Measurements from ENCODE around the gene PRLR. TPM values are rescaled to one million over a fixed set of nuclear protein-coding genes. Genes with fewer than 3 reads are reported as not detected.

PRLR gene
- total and polyA plus RNA-seq, 9 of the 15 experiments (the other 6 are each of a cell fraction or from before 2014, with no cell fraction given), result 0.02 TPM; not detected in 8

DNA sequence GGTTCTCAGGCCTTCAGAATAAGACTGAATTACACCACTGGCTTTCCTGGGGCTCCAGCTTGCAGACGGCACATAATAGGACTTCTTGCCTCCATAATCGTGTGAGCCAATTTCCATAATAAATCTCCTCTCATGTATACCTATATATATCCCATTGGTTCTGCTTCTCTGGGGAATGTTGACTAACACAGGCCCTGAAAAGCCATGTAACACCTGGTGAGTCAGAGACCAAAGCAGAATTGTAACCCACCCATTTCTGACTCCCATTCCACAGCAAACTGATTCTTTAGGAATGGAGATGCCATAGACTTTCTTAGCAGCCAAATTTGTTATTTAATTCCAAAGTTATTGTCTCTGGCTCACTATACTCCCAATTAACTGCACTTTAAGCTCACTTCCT is 97.1 kb downstream of the PRLR start:
- in situ Hi-C loops (cut with MboI), result no loop called here
- intact Hi-C loops (cut with micrococcal nuclease), result no loop called here
- no peak for DNase-seq (ENCODE audit: extremely low read depth in 1 of 4, low spot score in 3 of 4)
- CTCF ChIA-PET (ENCODE audit: low intra/inter-chr PET ratio), result no interaction called here
- 0% methylated on average over 2 of the region's 2 CpGs for WGBS (ENCODE audit: insufficient coverage, low coverage, missing lambda C conversion rate)
- BruUV-seq (replicated peaks), result no TSS peak
- no peak overlapping the region for H3K4me2 ChIP-seq (ENCODE audit: insufficient read depth, low read length)
- H3K4me1 ChIP-seq (replicated peaks in 1 of 2; ENCODE audit: control insufficient read depth in 2 of 2, insufficient read depth in 2 of 2, low read length in 2 of 2), result no peaks in the 10 kb centered on the region
- peaks cover 0 to 13% of the 10 kb centered on the region in 2 experiments; a peak in 2 of 5 replicates for H3K27me3 ChIP-seq (ENCODE audit: control insufficient read depth in 2 of 2, insufficient read depth in 2 of 2, low read length in 2 of 2)
- POLR2A ChIA-PET, result no interaction called here
- H3K4me3 ChIP-seq, result no peak overlapping the region
- no peaks in the 10 kb centered on the region for H4K20me1 ChIP-seq (replicated peaks; ENCODE audit: control insufficient read depth, insufficient read depth, low read length)
- H3K9ac ChIP-seq (ENCODE audit: insufficient read depth in 1 of 2, low read depth in 2 of 2, low read length in 2 of 2), result no peak overlapping the region
- FAIRE-seq, result no peak
- H3K9me1 ChIP-seq (ENCODE audit: control insufficient read depth, insufficient read depth, low read length), result no peaks in the 10 kb centered on the region
- no peaks in the 10 kb centered on the region for H3K9me3 ChIP-seq (replicated peaks; ENCODE audit: control insufficient read depth, insufficient read depth, low read depth, low read length)
- no peak overlapping the region for H3K27ac ChIP-seq (ENCODE audit: extremely low read depth, low read depth, low read length)
- no peak overlapping the region for H2AFZ ChIP-seq (ENCODE audit: low read depth, low read length)
- ATAC-seq, result no peak
- no peaks in the 10 kb centered on the region for H3K36me3 ChIP-seq (ENCODE audit: control insufficient read depth, insufficient read depth, low read length)
- H3K79me2 ChIP-seq (ENCODE audit: control insufficient read depth, insufficient read depth, low read length), result no peaks in the 10 kb centered on the region
- TF ChIP-seq, protein P1, sequence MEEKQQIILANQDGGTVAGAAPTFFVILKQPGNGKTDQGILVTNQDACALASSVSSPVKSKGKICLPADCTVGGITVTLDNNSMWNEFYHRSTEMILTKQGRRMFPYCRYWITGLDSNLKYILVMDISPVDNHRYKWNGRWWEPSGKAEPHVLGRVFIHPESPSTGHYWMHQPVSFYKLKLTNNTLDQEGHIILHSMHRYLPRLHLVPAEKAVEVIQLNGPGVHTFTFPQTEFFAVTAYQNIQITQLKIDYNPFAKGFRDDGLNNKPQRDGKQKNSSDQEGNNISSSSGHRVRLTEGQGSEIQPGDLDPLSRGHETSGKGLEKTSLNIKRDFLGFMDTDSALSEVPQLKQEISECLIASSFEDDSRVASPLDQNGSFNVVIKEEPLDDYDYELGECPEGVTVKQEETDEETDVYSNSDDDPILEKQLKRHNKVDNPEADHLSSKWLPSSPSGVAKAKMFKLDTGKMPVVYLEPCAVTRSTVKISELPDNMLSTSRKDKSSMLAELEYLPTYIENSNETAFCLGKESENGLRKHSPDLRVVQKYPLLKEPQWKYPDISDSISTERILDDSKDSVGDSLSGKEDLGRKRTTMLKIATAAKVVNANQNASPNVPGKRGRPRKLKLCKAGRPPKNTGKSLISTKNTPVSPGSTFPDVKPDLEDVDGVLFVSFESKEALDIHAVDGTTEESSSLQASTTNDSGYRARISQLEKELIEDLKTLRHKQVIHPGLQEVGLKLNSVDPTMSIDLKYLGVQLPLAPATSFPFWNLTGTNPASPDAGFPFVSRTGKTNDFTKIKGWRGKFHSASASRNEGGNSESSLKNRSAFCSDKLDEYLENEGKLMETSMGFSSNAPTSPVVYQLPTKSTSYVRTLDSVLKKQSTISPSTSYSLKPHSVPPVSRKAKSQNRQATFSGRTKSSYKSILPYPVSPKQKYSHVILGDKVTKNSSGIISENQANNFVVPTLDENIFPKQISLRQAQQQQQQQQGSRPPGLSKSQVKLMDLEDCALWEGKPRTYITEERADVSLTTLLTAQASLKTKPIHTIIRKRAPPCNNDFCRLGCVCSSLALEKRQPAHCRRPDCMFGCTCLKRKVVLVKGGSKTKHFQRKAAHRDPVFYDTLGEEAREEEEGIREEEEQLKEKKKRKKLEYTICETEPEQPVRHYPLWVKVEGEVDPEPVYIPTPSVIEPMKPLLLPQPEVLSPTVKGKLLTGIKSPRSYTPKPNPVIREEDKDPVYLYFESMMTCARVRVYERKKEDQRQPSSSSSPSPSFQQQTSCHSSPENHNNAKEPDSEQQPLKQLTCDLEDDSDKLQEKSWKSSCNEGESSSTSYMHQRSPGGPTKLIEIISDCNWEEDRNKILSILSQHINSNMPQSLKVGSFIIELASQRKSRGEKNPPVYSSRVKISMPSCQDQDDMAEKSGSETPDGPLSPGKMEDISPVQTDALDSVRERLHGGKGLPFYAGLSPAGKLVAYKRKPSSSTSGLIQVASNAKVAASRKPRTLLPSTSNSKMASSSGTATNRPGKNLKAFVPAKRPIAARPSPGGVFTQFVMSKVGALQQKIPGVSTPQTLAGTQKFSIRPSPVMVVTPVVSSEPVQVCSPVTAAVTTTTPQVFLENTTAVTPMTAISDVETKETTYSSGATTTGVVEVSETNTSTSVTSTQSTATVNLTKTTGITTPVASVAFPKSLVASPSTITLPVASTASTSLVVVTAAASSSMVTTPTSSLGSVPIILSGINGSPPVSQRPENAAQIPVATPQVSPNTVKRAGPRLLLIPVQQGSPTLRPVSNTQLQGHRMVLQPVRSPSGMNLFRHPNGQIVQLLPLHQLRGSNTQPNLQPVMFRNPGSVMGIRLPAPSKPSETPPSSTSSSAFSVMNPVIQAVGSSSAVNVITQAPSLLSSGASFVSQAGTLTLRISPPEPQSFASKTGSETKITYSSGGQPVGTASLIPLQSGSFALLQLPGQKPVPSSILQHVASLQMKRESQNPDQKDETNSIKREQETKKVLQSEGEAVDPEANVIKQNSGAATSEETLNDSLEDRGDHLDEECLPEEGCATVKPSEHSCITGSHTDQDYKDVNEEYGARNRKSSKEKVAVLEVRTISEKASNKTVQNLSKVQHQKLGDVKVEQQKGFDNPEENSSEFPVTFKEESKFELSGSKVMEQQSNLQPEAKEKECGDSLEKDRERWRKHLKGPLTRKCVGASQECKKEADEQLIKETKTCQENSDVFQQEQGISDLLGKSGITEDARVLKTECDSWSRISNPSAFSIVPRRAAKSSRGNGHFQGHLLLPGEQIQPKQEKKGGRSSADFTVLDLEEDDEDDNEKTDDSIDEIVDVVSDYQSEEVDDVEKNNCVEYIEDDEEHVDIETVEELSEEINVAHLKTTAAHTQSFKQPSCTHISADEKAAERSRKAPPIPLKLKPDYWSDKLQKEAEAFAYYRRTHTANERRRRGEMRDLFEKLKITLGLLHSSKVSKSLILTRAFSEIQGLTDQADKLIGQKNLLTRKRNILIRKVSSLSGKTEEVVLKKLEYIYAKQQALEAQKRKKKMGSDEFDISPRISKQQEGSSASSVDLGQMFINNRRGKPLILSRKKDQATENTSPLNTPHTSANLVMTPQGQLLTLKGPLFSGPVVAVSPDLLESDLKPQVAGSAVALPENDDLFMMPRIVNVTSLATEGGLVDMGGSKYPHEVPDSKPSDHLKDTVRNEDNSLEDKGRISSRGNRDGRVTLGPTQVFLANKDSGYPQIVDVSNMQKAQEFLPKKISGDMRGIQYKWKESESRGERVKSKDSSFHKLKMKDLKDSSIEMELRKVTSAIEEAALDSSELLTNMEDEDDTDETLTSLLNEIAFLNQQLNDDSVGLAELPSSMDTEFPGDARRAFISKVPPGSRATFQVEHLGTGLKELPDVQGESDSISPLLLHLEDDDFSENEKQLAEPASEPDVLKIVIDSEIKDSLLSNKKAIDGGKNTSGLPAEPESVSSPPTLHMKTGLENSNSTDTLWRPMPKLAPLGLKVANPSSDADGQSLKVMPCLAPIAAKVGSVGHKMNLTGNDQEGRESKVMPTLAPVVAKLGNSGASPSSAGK (IDR thresholded peaks at IDR 0.05), result no peak
- TF ChIP-seq TSHZ1 (CRISPR knock-in tag; IDR thresholded peaks at IDR 0.05) (no peak), SMAD2 (IDR thresholded peaks at IDR 0.05; ENCODE audit: low read depth, low read length) (no peak), NCOA4 (IDR thresholded peaks at IDR 0.05; ENCODE audit: partially characterized antibody) (no peak), TAF1 (IDR thresholded peaks at IDR 0.05; ENCODE audit: control insufficient read depth, extremely low read depth, insufficient read depth, low read length, severe bottlenecking) (no peak)

Data from K562 (cell line).